NCI-H187 (cell line): ENCODE results near the gene CSRNP2.
"Not testable (repeated sequence)": the region's sequence is repeated elsewhere in the genome, so short reads cannot be mapped to it uniquely, and the experiment has no call there.

Source experiments
- DNase-seq, 2 experiments: peaks; one replicate each; lab custom pipeline; 2025; lab: John Stamatoyannopoulos, UW

The CSRNP2 gene, protein sequence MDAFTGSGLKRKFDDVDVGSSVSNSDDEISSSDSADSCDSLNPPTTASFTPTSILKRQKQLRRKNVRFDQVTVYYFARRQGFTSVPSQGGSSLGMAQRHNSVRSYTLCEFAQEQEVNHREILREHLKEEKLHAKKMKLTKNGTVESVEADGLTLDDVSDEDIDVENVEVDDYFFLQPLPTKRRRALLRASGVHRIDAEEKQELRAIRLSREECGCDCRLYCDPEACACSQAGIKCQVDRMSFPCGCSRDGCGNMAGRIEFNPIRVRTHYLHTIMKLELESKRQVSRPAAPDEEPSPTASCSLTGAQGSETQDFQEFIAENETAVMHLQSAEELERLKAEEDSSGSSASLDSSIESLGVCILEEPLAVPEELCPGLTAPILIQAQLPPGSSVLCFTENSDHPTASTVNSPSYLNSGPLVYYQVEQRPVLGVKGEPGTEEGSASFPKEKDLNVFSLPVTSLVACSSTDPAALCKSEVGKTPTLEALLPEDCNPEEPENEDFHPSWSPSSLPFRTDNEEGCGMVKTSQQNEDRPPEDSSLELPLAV

DNA sequence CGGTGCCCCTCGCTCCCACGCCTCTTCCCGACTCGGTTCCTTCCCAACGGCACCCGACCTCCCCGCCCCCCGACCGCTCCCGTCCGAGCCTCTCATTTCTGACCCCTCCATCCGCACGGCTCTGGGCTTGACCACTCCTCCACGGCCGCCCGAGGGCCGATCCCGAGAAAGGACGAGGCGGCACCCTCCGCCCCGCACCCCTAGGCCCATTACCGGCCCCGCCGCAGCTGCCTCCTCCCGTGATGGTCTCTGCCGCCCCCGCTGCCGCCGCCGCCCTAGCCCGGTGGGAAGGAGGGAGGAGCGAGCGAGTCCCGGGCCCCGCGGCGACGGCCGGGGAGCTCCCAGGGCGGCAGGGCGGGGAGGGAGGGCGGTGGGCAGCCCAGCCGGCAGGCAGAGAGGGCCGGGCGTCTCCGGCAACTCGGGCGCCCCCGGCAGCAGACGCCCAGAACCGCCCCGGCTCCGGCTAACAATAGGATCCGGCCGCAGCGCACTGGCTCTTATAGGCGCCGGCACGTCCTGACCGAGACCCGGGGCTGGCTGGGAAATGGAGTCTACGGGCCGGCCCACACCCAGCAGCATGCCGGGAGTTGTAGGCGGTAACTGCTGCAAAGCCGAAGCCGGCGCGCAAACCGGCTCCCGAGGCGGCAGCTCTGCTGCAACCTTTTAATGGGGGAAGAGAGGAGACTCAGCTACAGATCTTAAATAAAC, at the start of gene CSRNP2:
Gene CSRNP2 (minus strand): TSS at position 471 of the 708 bp plus-strand sequence. CDS start 7,035 bp downstream, outside the sequence.
- peak; percentile 81 to 96 for DNase-seq

DNA sequence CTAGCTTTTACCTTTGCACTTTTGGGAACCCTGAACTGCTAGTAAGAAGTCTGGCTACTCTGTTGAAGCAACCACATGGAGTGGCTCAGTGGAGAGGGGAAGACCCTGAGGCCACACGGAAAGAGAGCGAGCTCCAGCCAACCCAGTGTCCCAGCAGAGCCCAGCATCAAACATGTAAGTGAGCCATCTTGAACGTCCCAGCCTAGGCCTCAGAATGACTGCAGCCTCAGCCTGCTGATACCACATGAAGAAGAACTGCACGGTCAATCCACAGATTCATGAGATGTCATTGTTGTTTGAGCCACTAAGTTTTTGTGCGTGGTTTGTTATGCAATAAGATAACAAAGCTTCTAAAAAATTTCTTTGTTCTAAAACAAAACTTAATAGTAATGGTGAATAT, 49.3 kb upstream of the CSRNP2 start:
- no peak for DNase-seq

DNA sequence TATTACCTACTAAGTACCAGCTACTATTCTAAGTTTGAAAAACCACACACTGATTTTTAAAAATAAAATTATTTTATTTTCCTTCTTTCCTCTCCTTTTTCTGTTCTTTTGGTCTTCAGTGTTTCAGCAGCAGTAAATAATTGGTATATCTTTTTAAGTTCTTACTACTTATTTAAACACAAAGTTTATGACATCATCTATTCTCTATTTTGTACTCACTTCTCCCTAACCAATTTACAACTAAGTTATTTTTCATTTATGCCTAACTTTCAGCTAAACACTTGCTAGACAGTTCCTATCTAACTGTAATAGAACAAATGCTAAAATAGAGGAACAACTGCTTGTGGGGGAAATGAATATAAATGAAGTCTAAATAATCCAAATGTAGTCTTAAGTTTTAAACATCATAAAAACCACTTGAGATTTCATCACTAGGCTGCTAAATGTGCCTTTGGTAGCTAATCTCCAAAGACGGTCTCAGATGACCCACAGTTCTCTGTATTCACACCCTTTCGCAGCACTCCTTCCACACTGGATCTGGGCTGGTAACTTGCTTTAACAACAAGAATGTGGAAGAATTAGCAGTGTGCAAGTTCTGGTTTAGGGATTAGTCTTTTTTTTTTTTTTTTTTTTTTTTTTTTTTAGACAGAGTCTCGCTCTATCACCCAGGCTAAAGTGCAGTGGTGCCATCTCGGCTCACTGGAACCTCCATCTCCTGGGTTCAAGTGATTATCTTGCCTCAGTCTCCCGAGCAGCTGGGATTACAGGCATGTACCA, 48.5 kb upstream of the CSRNP2 start:
- no peak for DNase-seq

DNA sequence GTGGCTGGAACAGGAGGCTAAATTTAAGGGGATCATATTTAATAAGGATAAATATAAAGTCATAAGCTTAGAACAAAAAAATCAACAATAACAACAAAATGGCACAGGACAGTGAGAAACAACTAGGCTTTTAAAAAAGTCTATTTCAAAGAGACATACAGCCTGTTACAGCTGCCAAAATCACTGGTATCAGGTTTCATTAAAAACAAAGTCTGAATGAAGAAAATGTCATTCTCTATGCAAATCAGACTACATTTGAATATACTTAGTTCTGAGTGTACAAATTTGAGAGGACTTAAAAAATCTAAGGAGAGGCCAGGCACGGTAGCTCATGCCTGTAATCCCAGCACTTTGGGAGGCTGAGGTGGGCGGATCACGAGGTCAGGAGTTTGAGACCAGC, 45.5 kb upstream of the CSRNP2 start:
- DNase-seq: no peak

DNA sequence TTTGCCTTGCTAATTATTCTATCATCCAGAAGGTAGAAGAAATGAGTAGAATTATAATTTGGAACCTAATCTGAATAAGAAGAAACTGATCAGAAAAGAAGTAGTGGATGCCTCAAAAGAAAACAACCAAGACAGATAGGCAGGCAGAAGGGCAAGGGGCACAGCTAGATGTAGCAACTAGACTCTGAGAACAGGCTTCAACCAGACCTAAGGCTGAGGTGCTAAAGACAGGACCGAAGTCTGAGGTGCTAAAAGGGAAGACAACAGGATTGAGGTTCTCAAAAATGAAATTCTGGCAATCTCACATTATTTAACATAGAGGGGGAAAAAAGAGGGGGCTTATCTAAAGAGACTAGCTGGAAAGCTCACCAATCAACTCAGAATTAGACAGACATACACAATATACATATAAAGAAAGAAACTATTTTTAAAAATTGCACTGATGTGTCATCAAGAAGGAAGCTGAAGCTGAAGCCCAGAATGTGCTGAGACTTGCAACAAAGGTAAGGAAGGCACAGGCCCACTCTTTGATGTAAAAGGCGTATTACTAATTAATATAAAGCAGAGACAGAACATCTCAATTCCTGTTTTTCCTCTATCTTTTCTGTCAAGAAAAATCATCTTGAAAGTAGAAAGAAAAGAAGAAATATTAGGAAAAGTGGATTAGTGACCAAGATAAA, 43.8 kb upstream of the CSRNP2 start:
- no peak for DNase-seq

DNA sequence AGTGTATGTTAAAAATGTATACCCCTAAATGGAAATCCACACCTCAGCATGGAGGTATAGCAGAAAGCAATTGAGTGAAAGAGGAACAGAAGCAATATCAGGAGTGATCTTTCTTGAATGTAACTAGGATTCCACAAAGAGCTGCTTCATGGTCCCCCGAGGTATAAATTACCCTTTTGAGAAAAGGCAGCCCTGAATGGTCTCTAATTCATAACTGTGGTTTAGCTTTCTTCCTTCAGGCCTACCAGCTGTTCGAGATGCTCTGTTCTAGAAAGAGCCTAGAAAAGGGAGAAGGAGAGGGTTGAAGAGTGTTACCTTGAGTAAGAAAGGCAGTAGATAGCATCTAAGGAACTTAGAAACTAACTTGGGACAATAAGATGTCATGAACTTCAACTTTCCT, 42.9 kb upstream of the CSRNP2 start:
- no peak for DNase-seq

DNA sequence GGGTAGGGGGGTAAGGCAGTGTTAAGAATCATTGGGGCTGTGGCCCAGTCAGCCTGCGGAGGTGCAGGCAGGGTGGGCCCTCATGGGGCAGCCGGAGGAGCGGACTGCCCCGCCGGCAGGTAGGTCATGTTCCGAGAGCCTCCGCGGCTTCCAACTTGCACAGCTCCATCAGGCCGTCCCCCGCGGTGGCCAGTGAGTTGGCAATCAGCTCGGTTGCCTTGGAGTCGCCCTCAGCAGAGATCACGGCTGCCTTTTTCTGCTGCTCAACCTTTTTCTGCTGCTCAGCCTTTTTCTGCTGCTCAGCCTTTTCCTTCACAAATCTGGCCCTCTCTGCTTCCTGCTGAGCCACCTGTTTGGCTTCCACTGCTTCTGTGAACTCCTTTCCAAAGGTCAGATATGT, 41.1 kb upstream of the CSRNP2 start:
- no peak for DNase-seq

DNA sequence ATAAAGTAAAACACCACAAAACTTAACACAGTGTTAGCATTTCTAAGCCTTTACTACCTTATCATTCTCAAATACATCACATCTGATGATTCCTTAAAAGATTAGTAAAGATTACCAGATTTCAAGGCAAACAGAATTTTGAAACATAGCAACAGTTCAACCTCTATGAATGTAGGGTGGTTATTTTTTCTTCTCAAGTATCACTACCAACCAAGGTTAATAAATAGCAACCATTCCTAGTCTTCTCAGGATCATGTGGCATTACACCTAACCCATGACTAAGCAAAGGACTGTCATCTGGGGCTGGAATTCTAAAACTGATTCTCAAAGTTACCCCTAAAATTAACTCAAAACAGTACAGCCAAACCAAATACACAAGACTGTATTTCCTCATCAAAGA, 39.4 kb upstream of the CSRNP2 start:
- DNase-seq: no peak

DNA sequence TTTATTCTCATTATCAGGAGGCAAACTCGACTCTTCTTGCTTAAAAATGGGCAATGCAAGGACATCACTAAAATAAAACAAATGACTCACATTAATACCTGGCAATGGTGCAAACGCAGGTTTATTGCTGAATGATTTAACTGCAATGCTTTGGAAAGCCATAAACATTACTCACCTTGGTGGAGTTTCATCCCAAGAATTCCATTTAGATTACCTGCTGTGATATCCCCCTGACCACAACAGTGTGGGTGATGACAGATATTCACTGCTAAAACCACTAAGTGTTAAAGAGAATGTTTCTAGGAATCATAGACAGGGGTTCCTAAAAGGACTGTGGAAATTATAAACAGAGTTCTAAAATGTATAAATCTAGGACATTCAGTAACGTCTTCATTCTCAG, 35.3 kb upstream of the CSRNP2 start:
- DNase-seq: no peak

DNA sequence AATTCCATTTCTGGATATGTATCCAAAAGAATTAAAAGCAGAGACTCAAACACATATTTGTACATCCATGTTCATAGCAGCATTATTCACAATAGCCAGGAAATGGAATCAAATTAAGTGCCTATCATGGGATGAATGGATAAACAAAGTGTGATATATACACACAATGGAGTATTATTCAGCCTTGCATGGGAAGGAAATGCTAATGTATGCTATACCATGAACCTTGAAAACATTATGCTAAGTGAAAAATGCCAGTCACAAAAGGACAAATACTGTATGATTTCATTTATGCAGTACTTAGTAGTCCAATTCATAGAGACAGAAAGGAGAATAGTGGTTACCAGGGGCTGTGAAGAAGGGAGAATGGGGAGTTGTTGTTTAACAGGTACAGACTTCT, 32.1 kb upstream of the CSRNP2 start:
- DNase-seq: no peak

DNA sequence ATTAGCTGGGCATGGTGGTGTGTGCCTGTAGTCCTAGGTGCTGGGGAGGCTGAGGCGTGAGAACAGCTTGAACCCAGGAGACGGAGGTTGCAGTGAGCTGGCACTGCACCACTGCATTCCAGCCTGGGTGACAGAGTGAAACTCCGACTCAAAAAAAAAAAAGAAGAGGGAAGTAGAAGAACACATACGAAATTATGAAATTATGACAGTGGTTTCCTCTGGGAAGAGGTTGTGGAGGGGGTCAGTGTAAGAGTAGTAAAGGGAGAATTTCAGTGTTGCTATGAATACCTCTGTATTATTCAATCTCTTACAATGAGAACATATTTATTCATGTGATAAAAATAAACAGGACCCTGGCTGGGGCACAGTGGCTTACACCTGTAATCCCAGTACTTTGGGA, 24.7 kb upstream of the CSRNP2 start:
- no peak for DNase-seq

DNA sequence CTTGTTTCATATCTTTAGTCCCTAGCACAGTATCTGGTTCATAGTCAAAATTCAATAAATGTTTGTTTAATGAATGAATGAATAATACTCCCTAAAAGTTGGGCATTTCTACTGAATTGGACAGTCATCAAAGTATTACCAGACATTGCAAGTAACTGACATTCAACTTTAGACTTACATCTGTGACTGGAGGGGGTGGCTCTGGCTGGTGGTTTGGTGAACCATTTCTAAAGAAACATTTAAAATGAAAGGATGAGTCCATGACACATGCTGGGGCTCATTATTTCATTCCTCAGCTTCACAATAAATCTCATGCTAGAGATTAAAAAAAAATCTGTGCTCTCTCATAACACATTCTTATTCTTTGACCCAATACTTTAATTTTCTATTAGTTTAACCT, 20.6 kb upstream of the CSRNP2 start:
- no peak for DNase-seq

DNA sequence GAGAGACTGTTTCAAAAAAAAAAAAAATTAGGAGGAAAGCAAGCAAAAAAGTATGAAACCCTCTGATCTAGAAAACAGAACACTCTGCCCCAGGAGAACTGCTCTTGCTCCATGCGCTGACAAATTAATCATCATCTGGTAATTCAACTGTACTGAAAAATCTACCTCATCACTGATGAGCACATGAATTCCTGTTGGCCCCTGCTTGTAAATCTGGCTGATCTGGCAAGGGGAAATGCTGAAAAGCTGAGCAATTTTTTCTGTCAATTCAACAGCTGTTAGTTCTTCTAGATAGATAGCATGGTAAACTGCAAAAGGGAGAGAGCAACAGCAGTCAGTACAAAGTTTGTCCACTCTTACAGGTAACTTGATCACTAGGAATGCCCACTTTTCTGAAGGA, 15.2 kb upstream of the CSRNP2 start:
- no peak for DNase-seq

DNA sequence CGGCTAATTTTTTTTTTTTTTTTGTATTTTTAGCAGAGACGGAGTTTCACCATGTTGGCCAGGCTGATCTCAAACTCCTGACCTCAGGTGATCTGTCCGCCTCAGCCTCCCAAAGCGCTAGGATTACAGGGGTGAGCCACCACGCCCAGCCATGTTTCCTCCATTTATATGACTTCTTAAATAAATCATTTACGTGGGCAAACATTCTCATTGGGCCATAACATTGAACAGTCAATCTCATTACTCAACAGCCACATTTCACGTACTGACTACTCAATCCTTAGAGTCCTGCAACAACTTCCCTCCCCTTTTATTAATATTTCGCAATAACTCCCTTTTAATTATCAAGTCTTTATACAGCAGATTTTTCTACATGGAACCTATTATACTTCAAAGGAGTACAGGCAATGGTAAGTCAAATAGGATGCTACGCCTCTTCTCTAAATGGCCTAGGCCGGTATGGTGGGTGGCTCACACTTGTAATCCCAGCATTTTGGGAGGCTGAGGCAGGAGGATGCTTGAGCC, 7.4 kb upstream of the CSRNP2 start:
- no peak for DNase-seq

DNA sequence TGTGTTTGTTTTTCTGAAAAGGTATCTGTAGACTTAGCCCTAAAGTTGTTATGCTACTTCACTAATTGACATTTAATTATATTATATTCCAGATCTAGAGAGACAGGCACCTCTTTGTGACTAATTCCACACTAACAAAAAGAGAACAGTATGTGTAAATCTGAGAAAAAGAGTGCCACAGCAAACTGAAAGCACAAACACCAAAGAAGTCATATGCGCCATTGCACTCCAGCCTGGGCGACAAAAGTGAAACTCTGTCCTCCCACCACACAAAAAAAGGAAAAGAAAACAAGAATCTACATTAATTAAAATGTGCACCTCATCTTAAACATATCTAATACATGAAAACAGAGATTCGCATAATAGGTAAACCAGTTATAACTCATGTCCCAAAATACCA, 4.4 kb upstream of the CSRNP2 start:
- DNase-seq: no peak

DNA sequence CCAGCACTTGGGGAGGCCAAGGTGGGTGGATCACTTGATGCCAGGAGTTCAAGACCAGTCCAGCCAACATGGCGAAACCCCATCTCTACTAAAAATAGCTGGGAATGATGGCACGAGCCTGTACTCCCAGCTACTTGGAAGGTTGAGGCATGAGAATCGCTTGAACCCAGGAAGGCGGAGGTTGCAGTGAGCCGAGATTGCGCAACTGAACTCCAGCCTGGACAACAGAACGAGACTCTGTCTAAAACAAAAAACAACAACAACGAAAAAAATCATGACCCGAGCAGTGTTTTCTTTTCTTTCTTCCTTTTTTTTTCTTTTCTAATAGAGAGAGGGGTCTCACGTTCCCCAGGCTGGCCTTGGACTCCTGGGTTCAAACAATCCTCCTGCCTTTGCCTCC, 3.5 kb upstream of the CSRNP2 start:
- DNase-seq: no peak

DNA sequence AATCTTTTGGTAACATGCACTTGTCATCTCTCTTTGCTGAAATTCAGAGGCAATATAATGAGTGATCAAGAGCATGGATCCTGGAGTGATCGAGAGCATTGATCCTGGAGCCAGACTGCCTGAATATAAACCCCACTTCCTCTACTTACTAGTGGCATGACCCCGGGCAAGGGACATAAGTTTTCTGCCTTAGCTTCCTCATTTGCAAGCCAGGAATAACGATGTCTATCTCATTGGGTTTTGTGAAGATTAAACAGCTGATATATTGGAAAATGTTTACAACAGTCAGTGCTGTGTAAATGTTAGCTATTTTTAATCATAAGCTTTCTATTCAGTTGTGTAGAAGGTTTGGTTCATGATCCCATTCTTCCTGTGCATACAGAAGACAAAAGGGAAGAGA, 2.4 kb upstream of the CSRNP2 start:
- DNase-seq: no peak

DNA sequence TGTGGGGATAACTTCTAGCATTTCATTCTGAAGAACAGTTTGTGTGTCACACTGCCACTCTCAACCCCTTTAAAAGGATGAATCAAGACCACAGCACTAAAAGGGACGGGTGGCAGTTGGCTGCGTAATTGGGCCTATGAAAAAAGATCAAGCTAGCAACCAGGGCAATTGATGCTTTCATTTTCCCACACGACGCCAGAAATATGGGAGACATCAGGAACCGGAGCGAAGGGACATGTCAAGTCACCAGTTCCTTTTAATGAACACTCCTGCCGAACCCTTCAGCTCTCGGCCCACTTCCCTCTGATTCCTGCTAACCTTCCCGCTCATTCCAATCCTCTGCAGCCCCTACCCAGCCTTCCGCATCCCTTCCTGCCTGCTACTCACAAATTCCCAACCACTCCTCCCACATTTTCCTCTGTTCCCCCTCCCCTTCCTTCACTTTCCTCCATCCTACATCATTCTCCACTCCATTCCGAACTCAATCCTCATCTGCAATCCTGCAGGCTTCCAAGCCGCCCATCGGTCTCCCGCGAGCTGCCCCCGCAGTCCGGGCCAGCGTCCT, 753 bp downstream of the CSRNP2 start:
- peak in 1 of 2 experiments; percentile 19 for DNase-seq

DNA sequence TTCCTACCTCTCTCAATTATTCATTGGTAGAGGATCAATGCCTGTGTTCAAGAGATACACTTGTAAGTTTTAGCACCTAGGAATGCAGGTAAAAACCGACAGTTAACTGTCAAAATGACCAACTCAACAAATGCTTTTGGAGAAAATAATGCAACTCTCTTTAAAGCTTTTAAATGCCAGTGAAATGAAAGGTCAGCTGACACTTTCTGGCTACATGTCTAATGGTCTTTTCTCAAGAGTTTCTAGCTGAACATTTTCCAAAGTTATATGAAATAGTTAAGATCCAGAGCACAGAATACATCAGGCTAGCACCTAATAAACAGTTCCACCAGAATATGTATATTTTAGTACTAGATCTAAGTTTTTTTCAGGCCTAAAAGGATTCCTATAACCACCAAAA, 2.0 kb downstream of the CSRNP2 start:
- DNase-seq: no peak

DNA sequence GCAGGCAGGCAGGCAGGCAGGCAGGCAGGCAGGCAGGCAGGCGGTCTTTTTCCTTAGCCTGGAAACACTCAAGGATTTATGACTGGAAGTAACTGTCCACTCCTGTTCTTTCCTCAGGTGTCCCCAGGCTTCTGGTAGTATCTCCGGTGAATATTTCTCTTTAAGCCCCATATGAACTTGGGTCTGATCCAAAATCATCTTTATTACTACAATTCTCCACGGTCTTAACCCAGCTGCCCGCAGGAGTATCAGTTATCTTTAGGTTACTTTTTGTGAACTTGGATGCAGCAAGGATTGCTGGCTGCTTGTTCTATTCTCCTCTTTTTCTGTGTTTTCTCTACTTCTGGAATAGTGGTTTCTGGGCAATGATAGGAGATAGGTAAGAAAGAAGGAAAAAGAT, 3.3 kb downstream of the CSRNP2 start:
- DNase-seq: no peak

DNA sequence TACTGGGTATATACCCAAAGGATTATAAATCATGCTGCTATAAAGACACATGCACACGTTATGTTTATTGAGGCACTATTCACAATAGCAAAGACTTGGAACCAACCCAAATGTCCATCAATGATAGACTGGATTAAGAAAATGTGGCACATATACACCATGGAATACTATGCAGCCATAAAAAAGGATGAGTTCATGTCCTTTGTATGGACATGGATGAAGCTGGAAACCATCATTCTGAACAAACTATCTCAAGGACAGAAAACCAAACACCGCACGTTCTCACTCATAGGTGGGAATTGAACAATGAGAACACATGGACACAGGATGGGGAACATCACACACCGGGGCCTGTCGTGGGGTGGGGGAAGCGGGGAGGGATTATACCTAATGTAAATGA, 4.5 kb downstream of the CSRNP2 start:
- DNase-seq: not testable (repeated sequence)
